DOHH2 (cell line): Measurements from ENCODE around the gene GALNT18.

ENCODE experiments used
- H3F3A ChIP-seq: fragments of 200-600 bp; sonication (generic), shearing (Covaris generic); 2 replicates; pipeline ENCODE4 v1.6.0; 2016; ENCODE audit warnings: antibody characterized with exemption, mild to moderate bottlenecking; ENCODE audit not compliant: control insufficient read depth, insufficient read depth
- H3K27ac ChIP-seq: fragments of 200-600 bp; sonication (generic); 2 replicates; pipeline ENCODE4 v1.5.1; 2014; ENCODE audit warnings: low read depth, mild to moderate bottlenecking, low read length, moderate library complexity
- H3K27me3 ChIP-seq: fragments of 200-600 bp; sonication (generic); 2 replicates; pipeline ENCODE4 v1.6.1; 2014; ENCODE audit warnings: mild to moderate bottlenecking, low read length, mixed read lengths; ENCODE audit not compliant: control insufficient read depth
- H3K36me3 ChIP-seq: fragments of 200-600 bp; sonication (generic); 2 replicates; pipeline ENCODE4 v1.6.1; 2014; ENCODE audit warnings: mild to moderate bottlenecking, low read length, moderate library complexity, mixed read lengths; ENCODE audit not compliant: control insufficient read depth
- H3K4me1 ChIP-seq: fragments of 200-600 bp; sonication (generic); 2 replicates; pipeline ENCODE4 v1.6.1; 2014; ENCODE audit warnings: mild to moderate bottlenecking, low read length, mixed read lengths; ENCODE audit not compliant: control insufficient read depth
- H3K4me2 ChIP-seq: fragments of 200-600 bp; sonication (generic); 2 replicates; pipeline ENCODE4 v1.6.0; 2014; ENCODE audit warnings: mild to moderate bottlenecking, low read length, moderate library complexity
- H3K4me3 ChIP-seq: fragments of 200-600 bp; sonication (generic); 2 replicates; pipeline ENCODE4 v1.5.1; 2014; ENCODE audit warnings: mild to moderate bottlenecking, low read length, mixed read lengths
- H3K79me2 ChIP-seq: fragments of 200-600 bp; sonication (generic); 2 replicates; pipeline ENCODE4 v1.6.1; 2014; ENCODE audit warnings: mild to moderate bottlenecking, low read length, mixed read lengths; ENCODE audit not compliant: control insufficient read depth
- H3K9me2 ChIP-seq: fragments of 200-600 bp; sonication (generic); replicated peaks from 2 replicates; pipeline ENCODE4 v1.6.1; 2014; ENCODE audit warnings: mild to moderate bottlenecking, low read length, mixed read lengths; ENCODE audit not compliant: control insufficient read depth
- H3K9me3 ChIP-seq: fragments of 200-600 bp; sonication (generic); 2 replicates; pipeline ENCODE4 v1.6.1; 2014; ENCODE audit warnings: antibody characterized with exemption, low read length, mixed read lengths; ENCODE audit not compliant: control insufficient read depth, insufficient read depth
- H4K20me1 ChIP-seq: fragments of 200-600 bp; sonication (generic); 2 replicates; pipeline ENCODE4 v1.6.0; 2014; ENCODE audit warnings: low read depth, mild to moderate bottlenecking, antibody characterized with exemption, low read length, moderate library complexity; ENCODE audit not compliant: control insufficient read depth, insufficient read depth
- CTCF ChIP-seq: fragments of 200-600 bp; sonication (generic); IDR thresholded peaks from one replicate; pipeline ENCODE4 v1.5.1; 2014; ENCODE audit warnings: antibody characterized with exemption, mild to moderate bottlenecking, low read depth, low read length; ENCODE audit not compliant: poor library complexity, severe bottlenecking
- EZH2phosphoT487 ChIP-seq: fragments of 200-600 bp; sonication (generic); IDR thresholded peaks from 2 replicates; pipeline ENCODE4 v1.6.1; 2017; ENCODE audit warnings: borderline replicate concordance, mild to moderate bottlenecking, antibody characterized with exemption, low read length, moderate library complexity, mixed read lengths

Gene GALNT18

DNA sequence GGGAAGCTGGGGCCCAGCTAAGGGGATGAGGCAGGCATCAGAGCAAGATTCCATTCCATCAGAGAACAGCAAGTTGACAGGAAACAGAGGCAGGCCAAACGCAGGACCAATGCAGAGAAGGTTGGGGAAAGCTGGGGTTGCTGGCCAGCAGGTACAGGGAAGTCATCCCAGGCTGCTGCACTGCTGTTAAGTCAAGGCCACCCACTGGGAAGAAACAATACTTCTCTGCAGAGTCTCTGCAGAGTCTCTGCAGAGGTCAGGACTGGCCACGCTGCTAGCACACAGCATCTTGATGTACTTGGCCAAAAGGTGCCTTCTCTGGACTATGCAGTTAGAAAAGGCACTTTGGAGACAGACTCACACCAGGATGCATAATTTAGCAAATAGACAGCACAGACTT is 200.3 kb downstream of the GALNT18 start:
- Histone ChIP-seq H3K9me2 (no peaks in the 10 kb centered on the region), H3F3A (no peaks in the 10 kb centered on the region), H3K4me2 (no peak overlapping the region), H4K20me1 (no peaks in the 10 kb centered on the region), H3K9me3 (no peaks in the 10 kb centered on the region), H3K36me3 (no peaks in the 10 kb centered on the region), H3K4me1 (no peaks in the 10 kb centered on the region), H3K79me2 (no peaks in the 10 kb centered on the region), H3K27me3 (peaks cover 11% of the 10 kb centered on the region), H3K4me3 (no peak overlapping the region), H3K27ac (no peak overlapping the region)
- TF ChIP-seq EZH2phosphoT487 (no peak), CTCF (no peak)

DNA sequence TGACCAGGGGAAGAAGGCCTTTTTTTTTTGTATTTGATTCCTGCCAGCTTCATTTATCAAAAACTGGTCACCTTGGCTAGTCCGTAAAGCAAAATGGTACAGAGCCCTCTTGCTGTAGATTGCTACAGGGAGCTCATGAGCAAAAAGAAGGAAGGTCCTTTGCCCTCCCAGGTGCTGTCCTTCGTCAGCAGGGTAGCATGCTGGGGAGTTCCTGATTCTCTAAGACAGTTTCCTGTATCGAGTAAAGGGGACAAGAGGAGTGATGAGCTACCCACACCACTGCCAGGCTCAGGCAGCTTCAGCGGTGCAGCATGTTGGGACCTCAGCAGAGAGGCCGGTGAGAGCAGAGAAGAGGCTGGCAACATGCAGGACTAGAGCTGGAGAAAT is 200.9 kb downstream of the GALNT18 start:
- Histone ChIP-seq H3F3A (no peaks in the 10 kb centered on the region), H3K9me2 (no peaks in the 10 kb centered on the region), H3K36me3 (no peaks in the 10 kb centered on the region), H3K27ac (no peak overlapping the region), H3K79me2 (no peaks in the 10 kb centered on the region), H3K4me2 (no peak overlapping the region), H3K9me3 (no peaks in the 10 kb centered on the region), H3K4me1 (no peaks in the 10 kb centered on the region), H3K4me3 (no peak overlapping the region), H4K20me1 (no peaks in the 10 kb centered on the region), H3K27me3 (peaks cover 15% of the 10 kb centered on the region)
- no peak for TF ChIP-seq EZH2phosphoT487

DNA sequence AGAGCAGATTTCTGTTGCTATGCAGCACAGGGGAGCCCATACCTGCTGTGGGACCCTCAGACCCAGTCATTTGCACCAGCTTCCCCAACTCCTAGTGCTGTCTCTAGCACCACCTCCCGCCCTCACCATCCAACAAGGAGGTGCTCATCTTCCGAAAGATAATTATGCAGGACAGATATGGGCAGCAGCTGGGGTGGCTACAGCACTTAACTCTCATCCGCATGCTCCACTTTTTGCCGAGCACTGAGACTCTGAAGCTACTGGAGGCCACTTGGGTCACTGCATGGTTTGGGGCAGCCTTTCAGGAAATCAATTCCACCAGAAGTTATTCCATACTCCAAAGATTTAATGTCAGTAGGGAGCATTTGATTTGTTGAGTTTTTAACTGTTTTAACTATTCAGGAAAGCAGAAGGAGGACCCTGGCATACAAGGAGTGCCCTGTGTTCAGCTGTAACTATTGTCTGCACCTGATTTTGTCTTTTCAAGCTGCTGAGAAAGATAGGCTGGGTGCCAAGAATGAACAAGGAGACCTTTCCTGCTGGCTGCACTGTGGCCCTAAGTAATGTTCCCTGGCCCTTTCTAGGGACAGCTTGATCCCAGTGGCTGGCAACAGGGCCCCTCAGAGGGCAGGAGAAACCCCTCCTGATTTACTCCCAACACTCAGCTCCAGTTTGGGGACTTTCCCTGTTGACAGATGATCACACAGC is 201.5 kb downstream of the GALNT18 start:
- Histone ChIP-seq H3K4me1 (no peaks in the 10 kb centered on the region), H3K4me3 (no peak overlapping the region), H3K9me3 (no peaks in the 10 kb centered on the region), H3F3A (no peaks in the 10 kb centered on the region), H3K27me3 (peaks cover 18% of the 10 kb centered on the region), H3K27ac (no peak overlapping the region), H3K79me2 (no peaks in the 10 kb centered on the region), H3K9me2 (no peaks in the 10 kb centered on the region), H3K36me3 (no peaks in the 10 kb centered on the region), H4K20me1 (no peaks in the 10 kb centered on the region), H3K4me2 (no peak overlapping the region)
- TF ChIP-seq CTCF (no peak), EZH2phosphoT487 (no peak)

DNA sequence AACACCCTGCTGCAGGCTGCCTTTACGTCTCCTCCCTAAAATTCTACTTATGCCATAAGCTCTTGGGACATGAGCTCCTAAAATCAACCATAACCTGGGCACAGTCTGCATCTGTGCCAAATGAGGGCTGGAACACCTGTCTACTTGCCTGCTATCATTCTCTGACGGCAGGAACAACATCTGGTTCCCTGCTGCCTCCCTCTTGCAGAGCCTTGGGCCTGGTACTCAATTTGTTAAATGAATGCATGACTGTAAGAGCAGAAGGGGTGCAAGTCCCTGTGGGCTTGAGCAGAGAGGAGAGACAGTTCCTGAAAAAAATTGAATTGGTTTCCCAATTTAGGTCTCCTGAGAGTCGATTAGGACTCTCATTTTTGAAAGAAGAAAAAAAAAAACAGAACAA is 202.1 kb downstream of the GALNT18 start:
- TF ChIP-seq EZH2phosphoT487 (no peak), CTCF (no peak)
- Histone ChIP-seq H3K27ac (no peak overlapping the region), H3K79me2 (no peaks in the 10 kb centered on the region)

More for the DNA sequence above, 202.1 kb downstream of the GALNT18 start:
- H3K36me3 ChIP-seq: no peaks in the 10 kb centered on the region
- H3K9me2 ChIP-seq: no peaks in the 10 kb centered on the region
- H3K4me2 ChIP-seq: no peak overlapping the region
- no peaks in the 10 kb centered on the region for H3K9me3 ChIP-seq
- H4K20me1 ChIP-seq: no peaks in the 10 kb centered on the region
- no peak overlapping the region for H3K4me3 ChIP-seq
- peaks cover 18% of the 10 kb centered on the region for H3K27me3 ChIP-seq
- H3F3A ChIP-seq: no peaks in the 10 kb centered on the region
- no peaks in the 10 kb centered on the region for H3K4me1 ChIP-seq
